Activated CD4-positive, alpha-beta memory T cell treated with anti-CD3 and anti-CD28 coated beads, Interleukin-2, amount 10 ng/mL, durations not matched to agents 7 days and 5 days (primary cell): ENCODE data around the gene MYO19. TPM values are rescaled to one million over a fixed set of nuclear protein-coding genes. Genes with fewer than 3 reads are reported as not detected.
"Not testable (repeated sequence)": the region's sequence is repeated elsewhere in the genome, so short reads cannot be mapped to it uniquely, and the experiment has no call there.

Experiments
- CTCF ChIA-PET: fragments of 350-600 bp; sonication (Branson Sonifier 250); formaldehyde crosslinking; loops from one replicate; lab custom pipeline; 2021; ENCODE audit warnings: antibody characterized with exemption, inconsistent platforms; lab: Charles Lee
- POLR2A ChIA-PET: fragments of 350-600 bp; sonication (Branson Sonifier 250); formaldehyde crosslinking; loops from one replicate; lab custom pipeline; 2021; ENCODE audit warnings: antibody characterized with exemption; lab: Charles Lee
- DNase-seq: peaks from one replicate; pipeline ENCODE4 v3.0.0-alpha.2; 2020
- H3K27ac Mint-ChIP-seq: one replicate; pipeline ENCODE4 v1.8.0; 2021; ENCODE audit warnings: mild to moderate bottlenecking, mixed read lengths
- H3K27me3 Mint-ChIP-seq: one replicate; pipeline ENCODE4 v1.8.0; 2021; ENCODE audit warnings: mixed read lengths
- H3K36me3 Mint-ChIP-seq: one replicate; pipeline ENCODE4 v1.8.0; 2021; ENCODE audit warnings: low read depth, mixed read lengths
- H3K4me1 Mint-ChIP-seq: one replicate; pipeline ENCODE4 v1.8.0; 2021; ENCODE audit warnings: mixed read lengths
- H3K4me3 Mint-ChIP-seq: one replicate; pipeline ENCODE4 v1.8.0; 2021; ENCODE audit warnings: mild to moderate bottlenecking, mixed read lengths
- H3K9me3 Mint-ChIP-seq: one replicate; pipeline ENCODE4 v1.8.0; 2021; ENCODE audit warnings: mixed read lengths
- total RNA-seq, 2 experiments: library from RNA; stranded (reverse); gene quantifications; one replicate each; pipeline ENCODE4 v1.2.3, GENCODE V29; 2021

Gene MYO19
- total RNA-seq, 2 experiments from 2014 or later: 87.2 to 92.2 TPM

DNA sequence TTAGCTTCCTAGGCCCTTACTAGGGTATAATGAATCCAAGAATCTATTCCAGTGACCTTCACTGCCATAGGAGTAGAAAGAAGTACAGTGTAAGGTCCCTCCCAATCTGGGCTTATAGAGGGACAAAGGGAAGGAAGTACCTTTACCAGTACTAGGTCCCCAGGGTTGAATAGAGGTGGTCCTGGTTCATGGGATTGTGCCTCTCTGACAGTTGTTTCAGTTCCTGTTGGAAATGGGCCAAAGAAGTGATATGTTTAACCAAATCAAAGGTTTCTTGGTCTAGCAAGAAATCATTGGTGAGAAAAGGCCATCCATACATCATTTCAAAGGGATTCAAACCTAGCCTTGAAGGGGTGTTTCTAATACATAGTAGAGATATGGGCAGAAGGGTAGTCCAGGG, 64.2 kb downstream of the MYO19 start:
- ChIA-PET POLR2A (no interaction called here), CTCF (no interaction called here)
- Mint-ChIP-seq H3K4me1 (no peaks in the 10 kb centered on the region), H3K9me3 (no peaks in the 10 kb centered on the region), H3K27me3 (peaks cover 27% of the 10 kb centered on the region), H3K36me3 (no peaks in the 10 kb centered on the region), H3K4me3 (no peak overlapping the region), H3K27ac (no peak overlapping the region)
- DNase-seq: no peak

- H3K9me3 Mint-ChIP-seq: no peaks in the 10 kb centered on the region
- no peak overlapping the region for H3K4me3 Mint-ChIP-seq
- no peak for DNase-seq
- no peaks in the 10 kb centered on the region for H3K36me3 Mint-ChIP-seq
- POLR2A ChIA-PET: no interaction called here
- H3K27ac Mint-ChIP-seq: no peak overlapping the region
- H3K27me3 Mint-ChIP-seq: peaks cover 31% of the 10 kb centered on the region
- H3K4me1 Mint-ChIP-seq: no peaks in the 10 kb centered on the region
- CTCF ChIA-PET: interaction anchor here (1.0 kb wide), 1 partner anchor 13 kb away, joined by 3 read pairs; no protein-coding TSS in a partner anchor
Observed at GRCh38 chr17:36469733-36470132, 64.9 kb downstream of the MYO19 start.

- H3K9me3 Mint-ChIP-seq: no peaks in the 10 kb centered on the region
- no peaks in the 10 kb centered on the region for H3K4me1 Mint-ChIP-seq
- CTCF ChIA-PET: interaction anchor here (1.0 kb wide), 1 partner anchor 14 kb away, joined by 3 read pairs; no protein-coding TSS in a partner anchor
- H3K27me3 Mint-ChIP-seq: peaks cover 28% of the 10 kb centered on the region
- no peaks in the 10 kb centered on the region for H3K36me3 Mint-ChIP-seq
- H3K4me3 Mint-ChIP-seq: no peak overlapping the region
- POLR2A ChIA-PET: no interaction called here
- H3K27ac Mint-ChIP-seq: no peak overlapping the region
- no peak for DNase-seq
Observed at GRCh38 chr17:36468903-36469635, 65.6 kb downstream of the MYO19 start.

GRCh38 chr17:36464765-36465088, 69.9 kb downstream of the MYO19 start:
- POLR2A ChIA-PET: no interaction called here
- Mint-ChIP-seq H3K27me3 (peaks cover 40% of the 10 kb centered on the region), H3K4me1 (no peaks in the 10 kb centered on the region), H3K27ac (no peak overlapping the region), H3K36me3 (no peaks in the 10 kb centered on the region), H3K4me3 (no peak overlapping the region), H3K9me3 (no peaks in the 10 kb centered on the region)
- no peak for DNase-seq
- CTCF ChIA-PET: no interaction called here

GRCh38 chr17:36463916-36464764, 70.5 kb downstream of the MYO19 start:
- CTCF ChIA-PET: no interaction called here
- DNase-seq: peak; percentile 74
- POLR2A ChIA-PET: no interaction called here
- no peaks in the 10 kb centered on the region for H3K4me1 Mint-ChIP-seq
- H3K9me3 Mint-ChIP-seq: no peaks in the 10 kb centered on the region
- H3K27ac Mint-ChIP-seq: no peak overlapping the region
- peaks cover 40% of the 10 kb centered on the region for H3K27me3 Mint-ChIP-seq
- H3K36me3 Mint-ChIP-seq: no peaks in the 10 kb centered on the region
- H3K4me3 Mint-ChIP-seq: no peak overlapping the region

GRCh38 chr17:36461330-36462110, 73.1 kb downstream of the MYO19 start:
- ChIA-PET CTCF (no interaction called here), POLR2A (no interaction called here)
- H3K4me3 Mint-ChIP-seq: no peak overlapping the region
- H3K36me3 Mint-ChIP-seq: no peaks in the 10 kb centered on the region
- H3K27ac Mint-ChIP-seq: no peak overlapping the region
- H3K9me3 Mint-ChIP-seq: no peaks in the 10 kb centered on the region
- DNase-seq: no peak
- H3K27me3 Mint-ChIP-seq: peaks cover 33% of the 10 kb centered on the region
- H3K4me1 Mint-ChIP-seq: no peaks in the 10 kb centered on the region

- H3K4me3 Mint-ChIP-seq: no peak overlapping the region
Observed at GRCh38 chr17:36460265-36460937, 74.3 kb downstream of the MYO19 start.

GRCh38 chr17:36459601-36460000, 75.1 kb downstream of the MYO19 start:
- Mint-ChIP-seq H3K36me3 (no peaks in the 10 kb centered on the region), H3K4me3 (no peak overlapping the region), H3K27me3 (peaks cover 22% of the 10 kb centered on the region), H3K27ac (no peak overlapping the region), H3K9me3 (no peaks in the 10 kb centered on the region), H3K4me1 (no peaks in the 10 kb centered on the region)
- ChIA-PET POLR2A (no interaction called here), CTCF (no interaction called here)
- no peak for DNase-seq

More at GRCh38 chr17:36460265-36460937, 74.3 kb downstream of the MYO19 start:
- no peaks in the 10 kb centered on the region for H3K9me3 Mint-ChIP-seq
- no peaks in the 10 kb centered on the region for H3K36me3 Mint-ChIP-seq
- no peak overlapping the region for H3K27ac Mint-ChIP-seq
- DNase-seq: no peak
- H3K4me1 Mint-ChIP-seq: no peaks in the 10 kb centered on the region
- POLR2A ChIA-PET: no interaction called here
- CTCF ChIA-PET: no interaction called here
- H3K27me3 Mint-ChIP-seq: peaks cover 28% of the 10 kb centered on the region

DNA sequence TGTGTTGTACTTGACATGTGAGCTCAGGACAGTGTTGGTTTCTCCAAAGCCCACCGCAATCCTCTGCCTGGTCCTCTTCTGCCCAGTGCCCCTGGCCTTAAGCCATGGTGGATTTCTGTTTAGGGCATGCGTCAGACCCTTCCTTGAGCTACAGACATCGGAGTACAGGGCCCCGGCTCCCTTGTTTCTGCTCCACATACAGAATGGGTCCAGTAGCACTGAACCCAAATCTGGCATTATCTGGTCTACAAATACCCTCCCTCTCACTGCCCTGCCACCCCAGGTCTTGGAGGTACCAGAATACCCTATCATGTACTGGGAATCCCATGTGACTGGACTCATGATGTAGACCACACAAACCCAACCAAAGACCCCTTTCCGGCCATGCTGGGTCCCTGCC, 75.6 kb downstream of the MYO19 start:
- Mint-ChIP-seq H3K9me3 (no peaks in the 10 kb centered on the region), H3K4me1 (no peaks in the 10 kb centered on the region), H3K4me3 (no peak overlapping the region), H3K27ac (no peak overlapping the region), H3K27me3 (peaks cover 22% of the 10 kb centered on the region), H3K36me3 (no peaks in the 10 kb centered on the region)
- ChIA-PET POLR2A (no interaction called here), CTCF (no interaction called here)
- DNase-seq: no peak

- H3K4me3 Mint-ChIP-seq, POLR2A ChIA-PET, H3K27ac Mint-ChIP-seq, DNase-seq, H3K9me3 Mint-ChIP-seq, H3K36me3 Mint-ChIP-seq, H3K4me1 Mint-ChIP-seq, CTCF ChIA-PET: not testable (repeated sequence)
- peaks cover 15% of the 10 kb centered on the region for H3K27me3 Mint-ChIP-seq
Observed at GRCh38 chr17:36457701-36458100, 77.0 kb downstream of the MYO19 start.

DNA sequence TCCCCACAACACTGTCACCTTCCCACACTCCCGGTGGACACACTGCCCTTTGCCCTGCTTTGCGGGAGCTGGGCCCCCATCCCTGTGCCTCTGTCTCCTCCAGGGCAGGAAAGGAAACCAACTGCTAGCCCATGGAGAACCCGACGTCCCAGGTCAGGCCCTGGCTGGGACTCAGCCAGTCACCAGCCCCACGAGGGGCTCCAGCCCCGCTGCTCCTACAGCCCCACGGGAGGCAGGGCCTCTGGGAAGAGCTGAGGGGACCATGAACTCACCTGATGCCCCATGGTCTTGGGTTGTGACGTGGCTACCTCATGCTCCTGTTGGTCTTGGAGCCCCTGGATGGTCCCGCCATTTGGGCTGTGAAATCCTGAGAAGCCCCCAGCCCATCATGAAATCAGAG, 81.8 kb downstream of the MYO19 start:
- H3K4me1 Mint-ChIP-seq, H3K27me3 Mint-ChIP-seq, H3K27ac Mint-ChIP-seq, CTCF ChIA-PET, H3K9me3 Mint-ChIP-seq, POLR2A ChIA-PET, DNase-seq, H3K36me3 Mint-ChIP-seq, H3K4me3 Mint-ChIP-seq: not testable (repeated sequence)

DNA sequence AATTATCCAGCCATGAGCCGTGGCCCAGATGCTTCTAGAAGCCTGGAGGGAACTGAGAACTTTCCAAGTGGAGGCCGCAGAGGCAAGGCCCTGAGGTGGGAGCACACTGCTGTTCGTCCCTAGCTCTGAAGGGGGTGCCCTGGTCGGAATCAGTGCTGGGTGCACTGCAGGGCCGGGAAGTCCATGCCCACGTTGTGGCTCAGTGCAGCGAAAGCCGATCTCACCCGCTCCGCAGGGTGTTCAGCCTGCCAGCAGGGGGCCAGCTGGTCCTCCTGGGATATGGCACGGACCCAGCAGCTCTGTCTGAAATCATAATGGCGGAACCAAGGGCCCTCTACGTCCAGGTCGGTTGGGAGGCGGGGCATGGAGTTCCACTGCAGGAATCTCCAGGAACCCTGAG, 84.7 kb downstream of the MYO19 start:
- POLR2A ChIA-PET, H3K27ac Mint-ChIP-seq, CTCF ChIA-PET, H3K4me1 Mint-ChIP-seq, DNase-seq, H3K9me3 Mint-ChIP-seq, H3K4me3 Mint-ChIP-seq, H3K36me3 Mint-ChIP-seq, H3K27me3 Mint-ChIP-seq: not testable (repeated sequence)
